Gastroesophageal sphincter (tissue), 4 donors: ENCODE results near the gene LDAH. TPM values are rescaled to one million over a fixed set of nuclear protein-coding genes. Genes with fewer than 3 reads are reported as not detected.

Experiments
- ATAC-seq: fragments of 150-250 bp; one replicate; pipeline ENCODE4 v1.9.1; 2016; ENCODE audit warnings: mild to moderate bottlenecking, moderate library complexity
- H3K27ac ChIP-seq, 4 donors: fragments of 200-600 bp; sonication (generic) in 3 of 4; 1 replicate in 3 of 4; 2 replicates in 1 of 4; pipeline ENCODE4 v1.5.1; 2016 to 2019
- H3K27me3 ChIP-seq: fragments of 200-600 bp; sonication (generic); one replicate; pipeline ENCODE4 v1.5.1; 2019
- H3K36me3 ChIP-seq, 2 donors: fragments of 200-600 bp; sonication (generic); one replicate each; pipeline ENCODE4 v1.5.1; 2019; ENCODE audit warnings: control low read depth in 1 of 2
- H3K4me1 ChIP-seq, 3 donors: fragments of 200-600 bp; sonication (generic); 1 replicate in 2 of 3; 2 replicates in 1 of 3; pipeline ENCODE4 v1.5.1; 2016 to 2019; ENCODE audit warnings: control low read depth in 2 of 3
- H3K4me3 ChIP-seq, 2 donors: fragments of 200-600 bp; sonication (generic); one replicate each; pipeline ENCODE4 v1.5.1; 2019; ENCODE audit warnings: mild to moderate bottlenecking in 1 of 2, moderate library complexity in 1 of 2
- H3K9me3 ChIP-seq, 3 donors: fragments of 200-600 bp; sonication (generic); one replicate each; pipeline ENCODE4 v1.5.1; 2017 to 2019; ENCODE audit warnings: control low read depth in 2 of 3
- CTCF ChIP-seq, 4 experiments: fragments of 200-600 bp in 2 of 4; fragments of 450-650 bp in 2 of 4; sonication (generic) in 1 of 4; IDR thresholded peaks; one replicate each; pipeline ENCODE4 v1.5.1; 2017 to 2019; ENCODE audit warnings: antibody characterized with exemption in 4 of 4, mild to moderate bottlenecking in 2 of 4, moderate library complexity in 2 of 4
- EP300 ChIP-seq: sonication (generic); formaldehyde crosslinking; IDR thresholded peaks from one replicate; pipeline ENCODE4 v1.6.1; 2017; ENCODE audit warnings: antibody characterized with exemption, mild to moderate bottlenecking
- POLR2A ChIP-seq, 2 donors: fragments of 450-650 bp; IDR thresholded peaks; one replicate each; pipeline ENCODE4 v1.6.1; 2017; ENCODE audit warnings: antibody characterized with exemption in 2 of 2, mild to moderate bottlenecking in 2 of 2, moderate library complexity in 1 of 2
- POLR2AphosphoS5 ChIP-seq: sonication (generic); formaldehyde crosslinking; IDR thresholded peaks from one replicate; pipeline ENCODE4 v1.6.1; 2017; ENCODE audit warnings: antibody characterized with exemption
- WGBS, 2 donors: methylation state at CpG; one replicate each; pipeline ENCODE4 v1.1.5; 2018; ENCODE audit warnings: low coverage in 1 of 2; 5-methylcytosine and 5-hydroxymethylcytosine counted together
- total RNA-seq, 4 donors: library from RNA; depleted of rRNA; stranded (reverse); fragments of >200 nt; gene quantifications; one replicate each; pipeline ENCODE4 v1.1.0, GENCODE V29; 2016

LDAH gene
- total RNA-seq, 4 donors from 2014 or later: 10.5 to 19.0 (median 14.5) TPM

- Histone ChIP-seq H3K4me1 (no peaks in the 10 kb centered on the region), H3K27ac (no peak overlapping the region), H3K36me3 (no peaks in the 10 kb centered on the region), H3K4me3 (no peak overlapping the region), H3K9me3 (no peaks in the 10 kb centered on the region), H3K27me3 (peaks cover 34% of the 10 kb centered on the region)
- TF ChIP-seq CTCF (IDR thresholded peaks at IDR 0.05): no peak
- ATAC-seq: no peak
- WGBS, 2 donors: 42 to 60% methylated on average over 1 of the region's 1 CpG
Observed at GRCh38 chr2:20836521-20836920, 13.6 kb upstream of the LDAH start.

- no peak for ATAC-seq
Observed at GRCh38 chr2:20834331-20834730, 11.4 kb upstream of the LDAH start.

GRCh38 chr2:20832606-20833005 lies 9.7 kb upstream of the LDAH start:
- Histone ChIP-seq H3K9me3 (no peaks in the 10 kb centered on the region), H3K4me1 (no peaks in the 10 kb centered on the region), H3K27me3 (peaks cover 30% of the 10 kb centered on the region), H3K4me3 (no peak overlapping the region), H3K27ac (no peak overlapping the region), H3K36me3 (no peaks in the 10 kb centered on the region)
- TF ChIP-seq POLR2A (IDR thresholded peaks at IDR 0.05): no peak
- no peak for TF ChIP-seq EP300
- TF ChIP-seq POLR2AphosphoS5: no peak
- TF ChIP-seq CTCF (IDR thresholded peaks at IDR 0.05): no peak
- no peak for ATAC-seq

More at GRCh38 chr2:20834331-20834730, 11.4 kb upstream of the LDAH start:
- Histone ChIP-seq H3K27me3 (peaks cover 43% of the 10 kb centered on the region), H3K27ac (no peak overlapping the region), H3K9me3 (no peaks in the 10 kb centered on the region), H3K36me3 (no peaks in the 10 kb centered on the region), H3K4me1 (no peaks in the 10 kb centered on the region), H3K4me3 (no peak overlapping the region)
- no peak for TF ChIP-seq POLR2AphosphoS5
- TF ChIP-seq POLR2A (IDR thresholded peaks at IDR 0.05): no peak
- no peak for TF ChIP-seq CTCF (IDR thresholded peaks at IDR 0.05)
- WGBS, 2 donors: 63 to 72% methylated on average over 1 to 2 of the region's 2 CpGs

GRCh38 chr2:20829861-20830260 lies 7.0 kb upstream of the LDAH start:
- H3K27me3 ChIP-seq: peaks cover 13% of the 10 kb centered on the region
- no peak overlapping the region for H3K27ac ChIP-seq
- H3K36me3 ChIP-seq: no peaks in the 10 kb centered on the region
- H3K4me1 ChIP-seq: no peaks in the 10 kb centered on the region
- H3K4me3 ChIP-seq: no peak overlapping the region
- 20 to 25% methylated on average over 1 of the region's 1 CpG for whole genome bisulfite sequencing, 2 donors
- TF ChIP-seq CTCF (IDR thresholded peaks at IDR 0.05) (no peak), POLR2AphosphoS5 (no peak), POLR2A (IDR thresholded peaks at IDR 0.05) (no peak)
- ATAC-seq: no peak
- H3K9me3 ChIP-seq: no peaks in the 10 kb centered on the region

- Histone ChIP-seq H3K27me3 (no peaks in the 10 kb centered on the region), H3K27ac (no peak overlapping the region), H3K4me1 (peaks cover 0 to 12% (median 0%) of the 10 kb centered on the region in 3 donors), H3K9me3 (no peaks in the 10 kb centered on the region), H3K4me3 (no peak overlapping the region), H3K36me3 (no peaks in the 10 kb centered on the region)
- ATAC-seq: no peak
- no peak for TF ChIP-seq CTCF (IDR thresholded peaks at IDR 0.05)
- no peak for TF ChIP-seq POLR2A (IDR thresholded peaks at IDR 0.05)
- TF ChIP-seq EP300: no peak
- TF ChIP-seq POLR2AphosphoS5: no peak
- WGBS, 2 donors: 82 to 87% methylated on average over 3 to 5 of the region's 5 CpGs
Observed at GRCh38 chr2:20823917-20824316, 1.0 kb upstream of the LDAH start.
